Neural cell (in vitro differentiated cells): ENCODE results near the gene ANKRD39. TPM values are rescaled to one million over a fixed set of nuclear protein-coding genes. Genes with fewer than 3 reads are reported as not detected.

Experiments
- H2AFZ ChIP-seq: fragments of 200-600, 300-800 bp; sonication (generic), shearing (Covaris generic); 2 replicates; pipeline ENCODE4 v1.6.0; 2014; ENCODE audit warnings: low read depth, mild to moderate bottlenecking, antibody characterized with exemption, low read length, moderate library complexity
- H3F3A ChIP-seq: fragments of 200-600 bp; shearing (Covaris generic); 2 replicates; pipeline ENCODE4 v1.6.1; 2016; ENCODE audit warnings: mild to moderate bottlenecking, moderate library complexity, mixed read lengths, antibody characterized with exemption, low read length; ENCODE audit not compliant: insufficient read depth, poor library complexity, severe bottlenecking
- H3K27ac ChIP-seq: fragments of 200-600, 300-800 bp; sonication (generic), shearing (Covaris generic); 2 replicates; pipeline ENCODE4 v1.5.1; 2014; ENCODE audit warnings: mild to moderate bottlenecking, low read length, moderate library complexity
- H3K27me3 ChIP-seq: fragments of 300-800, 200-600 bp; sonication (generic), shearing (Covaris generic); 2 replicates; pipeline ENCODE4 v1.6.0; 2014; ENCODE audit warnings: mild to moderate bottlenecking, low read depth, low read length, moderate library complexity; ENCODE audit not compliant: insufficient read depth
- H3K36me3 ChIP-seq: fragments of 300-800, 200-600 bp; sonication (generic), shearing (Covaris generic); 2 replicates; pipeline ENCODE4 v1.5.1; 2014; ENCODE audit warnings: mild to moderate bottlenecking, antibody characterized with exemption, low read length, moderate library complexity; ENCODE audit not compliant: insufficient read depth
- H3K4me2 ChIP-seq: fragments of 300-800, 200-600 bp; sonication (generic), shearing (Covaris generic); 2 replicates; pipeline ENCODE4 v1.6.0; 2014; ENCODE audit warnings: mild to moderate bottlenecking, low read length
- H3K4me3 ChIP-seq: fragments of 300-800, 200-600 bp; sonication (generic), shearing (Covaris generic); 2 replicates; pipeline ENCODE4 v1.5.1; 2014; ENCODE audit warnings: mild to moderate bottlenecking, low read length, moderate library complexity
- H3K79me2 ChIP-seq: fragments of 200-600 bp; shearing (Covaris generic); replicated peaks from 2 replicates; pipeline ENCODE4 v1.6.0; 2014; ENCODE audit warnings: mild to moderate bottlenecking, low read length, moderate library complexity; ENCODE audit not compliant: insufficient read depth
- H3K9ac ChIP-seq: fragments of 300-800, 200-600 bp; sonication (generic), shearing (Covaris generic); 2 replicates; pipeline ENCODE4 v1.6.1; 2016; ENCODE audit warnings: mild to moderate bottlenecking, low read length, mixed read lengths
- H3K9me2 ChIP-seq: fragments of 200-600 bp; shearing (Covaris generic); 2 replicates; pipeline ENCODE4 v1.6.1; 2016; ENCODE audit warnings: mild to moderate bottlenecking, low read length, mixed read lengths; ENCODE audit not compliant: insufficient read depth
- H3K9me3 ChIP-seq: fragments of 200-600, 300-800 bp; sonication (generic), shearing (Covaris generic); 2 replicates; pipeline ENCODE4 v1.6.1; 2016; ENCODE audit warnings: mild to moderate bottlenecking, mixed run types, low read length, moderate library complexity, mixed read lengths
- H4K20me1 ChIP-seq: fragments of 200-600 bp; shearing (Covaris generic); 2 replicates; pipeline ENCODE4 v1.6.1; 2016; ENCODE audit warnings: mild to moderate bottlenecking, mixed run types; ENCODE audit not compliant: insufficient read depth
- EP300 ChIP-seq: fragments of 450-650 bp; conservative IDR thresholded peaks from 2 replicates; pipeline ENCODE4 v1.6.1; 2014; ENCODE audit warnings: antibody characterized with exemption, mild to moderate bottlenecking, moderate library complexity; ENCODE audit not compliant: poor library complexity, severe bottlenecking
- EZH2 ChIP-seq: fragments of 200-600, 300-800 bp; shearing (Covaris generic), sonication (generic); IDR thresholded peaks from 2 replicates; pipeline ENCODE4 v1.6.1; 2014; ENCODE audit warnings: antibody characterized with exemption, low read length, borderline replicate concordance, mild to moderate bottlenecking; ENCODE audit not compliant: insufficient read depth, poor library complexity, severe bottlenecking
- MXI1 ChIP-seq: fragments of 450-650 bp; conservative IDR thresholded peaks from 2 replicates; pipeline ENCODE4 v1.6.1; 2014; ENCODE audit warnings: antibody characterized with exemption, mild to moderate bottlenecking; ENCODE audit not compliant: poor library complexity, severe bottlenecking
- POLR2AphosphoS5 ChIP-seq: IDR thresholded peaks from 2 replicates; pipeline ENCODE4 v1.6.1; 2012
- RAD21 ChIP-seq: fragments of 450-650 bp; conservative IDR thresholded peaks from 2 replicates; pipeline ENCODE4 v1.6.1; 2014; ENCODE audit warnings: antibody characterized with exemption, mild to moderate bottlenecking, moderate library complexity
- SMC3 ChIP-seq: fragments of 450-650 bp; conservative IDR thresholded peaks from 2 replicates; pipeline ENCODE4 v1.6.1; 2014; ENCODE audit warnings: antibody characterized with exemption, mild to moderate bottlenecking, moderate library complexity; ENCODE audit not compliant: poor library complexity
- TAF1 ChIP-seq: IDR thresholded peaks from 2 replicates; pipeline ENCODE4 v1.6.1; 2012; ENCODE audit warnings: low read depth
- polyA plus RNA-seq: library from polyadenylated mRNA; depleted of rRNA; stranded (reverse); fragments of >200 nt; gene quantifications from 2 replicates; pipeline ENCODE4 v1.2.3, GENCODE V29; 2014
- TF ChIP-seq, protein P1 (sequence below): IDR thresholded peaks from 2 replicates; pipeline ENCODE4 v1.6.1; 2012; ENCODE audit warnings: borderline replicate concordance
- TF ChIP-seq, protein P2 (sequence below): fragments of 450-650 bp; IDR thresholded peaks from 2 replicates; pipeline ENCODE4 v1.5.1; 2014; ENCODE audit warnings: antibody characterized with exemption, mild to moderate bottlenecking, moderate library complexity; ENCODE audit not compliant: poor library complexity, severe bottlenecking

Gene ANKRD39
- polyA plus RNA-seq, 1 donor from 2014 or later, result 30.7 TPM

DNA sequence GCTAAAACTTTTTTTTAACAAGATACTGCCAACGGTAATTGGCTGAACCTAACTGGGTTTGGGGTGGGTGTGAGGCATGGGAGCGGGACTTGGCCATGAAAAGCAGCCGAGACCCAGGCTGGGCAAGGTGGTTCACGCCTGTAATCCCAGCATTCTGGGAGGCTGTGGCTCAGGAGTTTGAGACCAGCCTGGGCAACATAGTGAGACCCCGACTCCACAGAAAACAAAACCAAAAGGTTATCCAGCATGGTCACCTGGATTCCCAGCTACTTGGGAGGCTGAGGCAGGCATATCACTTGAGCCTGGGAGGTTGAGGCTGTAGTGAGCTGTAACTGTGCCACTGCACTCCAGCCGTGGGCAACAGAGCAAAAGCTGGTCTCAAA, 23.1 kb upstream of the ANKRD39 start:
- Histone ChIP-seq H3K36me3 (no peaks in the 10 kb centered on the region), H3K9me3 (no peaks in the 10 kb centered on the region), H3K4me2 (no peak overlapping the region), H2AFZ (no peak overlapping the region), H3K4me3 (no peak overlapping the region), H3K9me2 (no peaks in the 10 kb centered on the region), H3K79me2 (no peaks in the 10 kb centered on the region), H3K27me3 (no peaks in the 10 kb centered on the region), H3K9ac (no peak overlapping the region), H3F3A (no peaks in the 10 kb centered on the region), H4K20me1 (no peaks in the 10 kb centered on the region), H3K27ac (no peak overlapping the region)
- TF ChIP-seq, protein P1, sequence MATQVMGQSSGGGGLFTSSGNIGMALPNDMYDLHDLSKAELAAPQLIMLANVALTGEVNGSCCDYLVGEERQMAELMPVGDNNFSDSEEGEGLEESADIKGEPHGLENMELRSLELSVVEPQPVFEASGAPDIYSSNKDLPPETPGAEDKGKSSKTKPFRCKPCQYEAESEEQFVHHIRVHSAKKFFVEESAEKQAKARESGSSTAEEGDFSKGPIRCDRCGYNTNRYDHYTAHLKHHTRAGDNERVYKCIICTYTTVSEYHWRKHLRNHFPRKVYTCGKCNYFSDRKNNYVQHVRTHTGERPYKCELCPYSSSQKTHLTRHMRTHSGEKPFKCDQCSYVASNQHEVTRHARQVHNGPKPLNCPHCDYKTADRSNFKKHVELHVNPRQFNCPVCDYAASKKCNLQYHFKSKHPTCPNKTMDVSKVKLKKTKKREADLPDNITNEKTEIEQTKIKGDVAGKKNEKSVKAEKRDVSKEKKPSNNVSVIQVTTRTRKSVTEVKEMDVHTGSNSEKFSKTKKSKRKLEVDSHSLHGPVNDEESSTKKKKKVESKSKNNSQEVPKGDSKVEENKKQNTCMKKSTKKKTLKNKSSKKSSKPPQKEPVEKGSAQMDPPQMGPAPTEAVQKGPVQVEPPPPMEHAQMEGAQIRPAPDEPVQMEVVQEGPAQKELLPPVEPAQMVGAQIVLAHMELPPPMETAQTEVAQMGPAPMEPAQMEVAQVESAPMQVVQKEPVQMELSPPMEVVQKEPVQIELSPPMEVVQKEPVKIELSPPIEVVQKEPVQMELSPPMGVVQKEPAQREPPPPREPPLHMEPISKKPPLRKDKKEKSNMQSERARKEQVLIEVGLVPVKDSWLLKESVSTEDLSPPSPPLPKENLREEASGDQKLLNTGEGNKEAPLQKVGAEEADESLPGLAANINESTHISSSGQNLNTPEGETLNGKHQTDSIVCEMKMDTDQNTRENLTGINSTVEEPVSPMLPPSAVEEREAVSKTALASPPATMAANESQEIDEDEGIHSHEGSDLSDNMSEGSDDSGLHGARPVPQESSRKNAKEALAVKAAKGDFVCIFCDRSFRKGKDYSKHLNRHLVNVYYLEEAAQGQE, result no peak
- no peak for TF ChIP-seq POLR2AphosphoS5
- TF ChIP-seq TAF1, result no peak
- TF ChIP-seq SMC3, result no peak
- TF ChIP-seq, protein P2, sequence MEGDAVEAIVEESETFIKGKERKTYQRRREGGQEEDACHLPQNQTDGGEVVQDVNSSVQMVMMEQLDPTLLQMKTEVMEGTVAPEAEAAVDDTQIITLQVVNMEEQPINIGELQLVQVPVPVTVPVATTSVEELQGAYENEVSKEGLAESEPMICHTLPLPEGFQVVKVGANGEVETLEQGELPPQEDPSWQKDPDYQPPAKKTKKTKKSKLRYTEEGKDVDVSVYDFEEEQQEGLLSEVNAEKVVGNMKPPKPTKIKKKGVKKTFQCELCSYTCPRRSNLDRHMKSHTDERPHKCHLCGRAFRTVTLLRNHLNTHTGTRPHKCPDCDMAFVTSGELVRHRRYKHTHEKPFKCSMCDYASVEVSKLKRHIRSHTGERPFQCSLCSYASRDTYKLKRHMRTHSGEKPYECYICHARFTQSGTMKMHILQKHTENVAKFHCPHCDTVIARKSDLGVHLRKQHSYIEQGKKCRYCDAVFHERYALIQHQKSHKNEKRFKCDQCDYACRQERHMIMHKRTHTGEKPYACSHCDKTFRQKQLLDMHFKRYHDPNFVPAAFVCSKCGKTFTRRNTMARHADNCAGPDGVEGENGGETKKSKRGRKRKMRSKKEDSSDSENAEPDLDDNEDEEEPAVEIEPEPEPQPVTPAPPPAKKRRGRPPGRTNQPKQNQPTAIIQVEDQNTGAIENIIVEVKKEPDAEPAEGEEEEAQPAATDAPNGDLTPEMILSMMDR, result no peak

DNA sequence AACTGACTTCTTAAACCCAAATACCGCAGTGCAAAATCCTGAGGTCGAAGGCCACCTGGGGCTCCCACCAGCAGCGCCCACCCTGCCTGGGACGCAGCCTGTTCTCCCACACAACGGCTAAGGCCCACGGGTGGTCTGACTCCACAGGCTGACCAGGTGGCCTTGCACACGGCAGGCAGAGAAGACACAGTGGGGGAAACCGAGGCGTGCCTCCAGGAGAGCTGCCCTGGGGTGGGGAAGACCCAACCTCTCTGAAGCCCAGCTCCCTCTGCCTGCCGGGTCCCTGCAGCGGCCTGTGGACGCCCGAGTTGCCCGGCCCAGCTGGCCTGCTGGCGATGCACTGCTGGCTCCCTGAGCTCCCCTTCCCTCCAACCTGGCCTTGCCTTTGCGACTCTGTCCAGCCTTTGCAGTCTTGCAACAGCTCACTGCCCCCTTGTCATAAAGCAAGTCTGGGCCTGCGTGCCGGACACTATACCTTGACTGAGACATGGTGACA, 21.8 kb upstream of the ANKRD39 start:
- no peaks in the 10 kb centered on the region for H3K27me3 ChIP-seq
- no peak overlapping the region for H3K4me2 ChIP-seq
- H3K79me2 ChIP-seq, result no peaks in the 10 kb centered on the region
- H3K9me3 ChIP-seq, result no peaks in the 10 kb centered on the region
- H2AFZ ChIP-seq, result no peak overlapping the region
- no peak overlapping the region for H3K9ac ChIP-seq
- no peaks in the 10 kb centered on the region for H3K36me3 ChIP-seq
- H4K20me1 ChIP-seq, result no peaks in the 10 kb centered on the region
- H3F3A ChIP-seq, result no peaks in the 10 kb centered on the region
- H3K4me3 ChIP-seq, result no peak overlapping the region
- no peak overlapping the region for H3K27ac ChIP-seq
- H3K9me2 ChIP-seq, result no peaks in the 10 kb centered on the region
- TF ChIP-seq, protein P1, result no peak
- TF ChIP-seq, protein P2, result no peak
- TF ChIP-seq SMC3 (no peak), TAF1 (no peak), RAD21 (no peak), EZH2 (no peak), POLR2AphosphoS5 (no peak), EP300 (no peak), MXI1 (no peak)
